Neuron (in vitro differentiated cells): ENCODE measurements around the gene SULF2.
"Not testable (repeated sequence)": the region's sequence is repeated elsewhere in the genome, so short reads cannot be mapped to it uniquely, and the experiment has no call there.

Experiments
- H2AFZ ChIP-seq: one replicate; pipeline ENCODE4 v1.6.1; 2013; ENCODE audit warnings: low read depth, mild to moderate bottlenecking, inconsistent platforms, low read length, moderate library complexity
- H3K27me3 ChIP-seq: one replicate; pipeline ENCODE4 v1.6.1; 2013; ENCODE audit warnings: low read length; ENCODE audit not compliant: insufficient read depth
- H3K36me3 ChIP-seq: one replicate; pipeline ENCODE4 v1.6.1; 2013; ENCODE audit warnings: low read length; ENCODE audit not compliant: insufficient read depth
- H3K4me1 ChIP-seq: one replicate; pipeline ENCODE4 v1.6.1; 2013; ENCODE audit warnings: low read length; ENCODE audit not compliant: insufficient read depth
- H3K4me3 ChIP-seq: 2 replicates; pipeline ENCODE4 v1.5.1; 2013; ENCODE audit warnings: mild to moderate bottlenecking, low read length, moderate library complexity
- H3K9me3 ChIP-seq: one replicate; pipeline ENCODE4 v1.6.1; 2013; ENCODE audit warnings: low read length

Gene SULF2

GRCh38 chr20:47785311-47785853 lies at the start of gene SULF2:
Gene SULF2 (minus strand): TSS chr20:47785481. CDS start chr20:47757363, 28,118 bp downstream.
- H2AFZ ChIP-seq = peak within 1 kb of the TSS; percentile 66
- no peaks in the 10 kb centered on the region for H3K36me3 ChIP-seq
- peaks cover 37% of the 10 kb centered on the region for H3K4me1 ChIP-seq
- H3K9me3 ChIP-seq = no peaks in the 10 kb centered on the region
- peak within 1 kb of the TSS; percentile 75 for H3K4me3 ChIP-seq
- no peaks in the 10 kb centered on the region for H3K27me3 ChIP-seq

GRCh38 chr20:47831675-47832074 lies 46.4 kb upstream of the SULF2 start:
- not testable (repeated sequence) for H3K27me3 ChIP-seq, H2AFZ ChIP-seq, H3K4me1 ChIP-seq, H3K36me3 ChIP-seq, H3K9me3 ChIP-seq, H3K4me3 ChIP-seq

DNA sequence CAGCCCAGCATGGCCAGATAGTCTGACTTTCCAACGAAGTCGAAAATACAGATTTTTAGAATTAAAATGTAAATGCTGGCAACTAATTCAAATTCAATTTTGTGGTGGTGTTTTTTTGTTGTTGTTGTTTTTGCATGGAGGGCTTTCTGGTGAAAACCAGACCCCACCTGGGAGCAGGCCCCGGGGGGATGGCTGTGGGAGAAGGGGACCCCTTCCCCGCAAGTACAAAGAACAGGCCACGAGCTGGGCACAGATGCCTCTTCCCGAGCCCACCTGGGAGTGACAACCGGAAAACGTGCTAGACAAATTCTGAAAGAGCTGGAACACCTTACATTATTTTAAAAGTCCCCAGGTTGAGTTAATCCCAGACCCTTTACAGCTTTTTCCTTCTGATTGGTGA lies 41.4 kb upstream of the SULF2 start:
- not testable (repeated sequence) for H3K4me1 ChIP-seq, H3K4me3 ChIP-seq, H3K36me3 ChIP-seq, H3K27me3 ChIP-seq, H2AFZ ChIP-seq, H3K9me3 ChIP-seq

- not testable (repeated sequence) for H3K27me3 ChIP-seq, H2AFZ ChIP-seq, H3K9me3 ChIP-seq, H3K4me3 ChIP-seq, H3K4me1 ChIP-seq, H3K36me3 ChIP-seq
Measured at GRCh38 chr20:47826006-47826405, 40.7 kb upstream of the SULF2 start.

DNA sequence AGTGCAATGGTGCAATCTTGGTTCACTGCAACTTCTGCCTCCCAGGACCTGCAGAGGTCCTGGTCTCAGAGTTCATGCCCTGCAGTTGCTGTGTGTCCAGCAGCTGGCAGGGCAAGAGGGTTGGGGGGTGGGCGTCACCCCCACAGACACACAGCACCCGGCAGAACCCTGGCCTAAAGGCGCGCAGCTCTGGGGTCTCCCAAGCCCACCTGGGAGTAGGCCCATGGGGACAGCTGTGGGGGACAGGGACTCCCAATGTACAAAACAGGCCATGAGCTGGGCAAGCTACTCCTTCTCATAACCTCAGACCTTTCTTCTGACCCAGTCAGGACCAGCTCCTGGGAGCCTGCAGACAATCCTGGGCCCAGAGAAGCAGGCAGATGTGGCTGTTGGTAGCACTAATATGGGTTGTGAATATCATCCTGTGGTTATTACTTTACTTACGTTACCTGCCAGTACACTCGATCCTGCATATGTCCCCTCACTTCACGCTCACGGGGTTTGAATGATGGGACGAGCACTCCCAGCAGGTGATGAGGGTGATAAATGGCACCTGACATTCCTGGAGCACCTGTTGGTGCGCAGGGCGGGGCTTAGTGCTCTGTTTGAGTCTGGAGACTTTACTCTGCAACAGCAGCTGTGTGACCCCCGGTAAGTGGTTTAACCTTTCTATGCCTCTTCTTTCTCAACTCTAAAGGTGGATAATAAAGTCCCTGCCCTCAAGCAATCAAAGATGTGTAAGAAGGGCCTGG lies 39.9 kb upstream of the SULF2 start:
- Histone ChIP-seq H3K27me3 (peaks cover 5% of the 10 kb centered on the region), H3K4me1 (no peaks in the 10 kb centered on the region), H3K4me3 (no peak overlapping the region), H3K36me3 (no peaks in the 10 kb centered on the region), H2AFZ (no peak overlapping the region), H3K9me3 (no peaks in the 10 kb centered on the region)

DNA sequence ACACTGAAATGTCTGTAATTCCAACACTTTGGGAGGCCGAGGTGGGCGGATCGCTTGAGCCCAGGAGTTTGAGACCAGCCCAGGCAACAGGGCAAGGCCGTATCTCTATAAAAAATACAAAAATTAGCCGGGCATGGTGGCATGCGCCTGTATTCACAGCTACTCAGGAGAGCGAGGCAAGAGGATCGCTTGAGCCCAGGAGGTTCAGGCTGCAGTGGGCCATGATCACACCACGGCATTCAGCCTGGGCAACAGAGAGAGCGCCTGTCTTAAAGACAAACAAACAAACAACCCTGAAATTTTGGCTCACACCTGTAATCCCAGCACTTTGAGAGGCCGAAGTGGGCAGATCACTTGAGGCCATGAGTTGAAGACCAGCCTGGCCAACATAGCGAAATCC lies 38.7 kb upstream of the SULF2 start:
- H3K4me3 ChIP-seq, H3K36me3 ChIP-seq, H3K4me1 ChIP-seq, H3K27me3 ChIP-seq, H2AFZ ChIP-seq, H3K9me3 ChIP-seq: not testable (repeated sequence)

DNA sequence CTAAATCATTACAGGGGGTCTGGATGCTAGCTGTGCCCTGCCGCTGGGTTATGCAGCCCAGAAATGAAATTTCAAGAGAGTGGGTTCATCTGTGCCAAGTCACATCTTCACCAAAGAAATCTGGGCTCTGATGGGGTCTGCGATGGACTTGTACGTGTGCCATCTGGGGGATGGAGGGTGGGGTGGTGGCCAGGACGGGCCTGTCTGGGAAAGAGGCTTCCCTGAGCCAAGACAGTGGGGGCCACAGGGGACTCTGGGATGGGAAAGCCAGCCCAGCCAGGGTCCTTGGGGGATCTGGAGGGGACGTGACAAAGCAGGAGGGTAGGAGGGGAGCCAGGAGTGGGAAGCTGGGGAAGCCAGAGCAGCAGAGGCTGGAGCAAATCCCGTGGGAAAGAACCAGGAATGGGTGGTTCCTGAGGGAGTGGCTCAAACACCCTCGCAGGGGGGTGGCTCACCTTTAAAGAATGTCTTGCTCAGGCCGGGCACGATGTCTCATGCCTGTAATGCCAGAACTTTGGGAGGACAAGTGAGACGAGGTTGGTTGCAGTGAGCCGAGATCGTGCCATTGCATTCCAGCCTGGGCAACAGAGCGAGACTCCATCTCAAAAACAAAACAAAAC lies 36.3 kb upstream of the SULF2 start:
- no peak overlapping the region for H2AFZ ChIP-seq
- H3K27me3 ChIP-seq = peaks cover 16% of the 10 kb centered on the region
- H3K36me3 ChIP-seq = no peaks in the 10 kb centered on the region
- H3K4me1 ChIP-seq = no peaks in the 10 kb centered on the region
- no peaks in the 10 kb centered on the region for H3K9me3 ChIP-seq
- H3K4me3 ChIP-seq = no peak overlapping the region

- H3K9me3 ChIP-seq = no peaks in the 10 kb centered on the region
- H2AFZ ChIP-seq = no peak overlapping the region
- H3K27me3 ChIP-seq = peaks cover 16% of the 10 kb centered on the region
- H3K4me3 ChIP-seq = no peak overlapping the region
- no peaks in the 10 kb centered on the region for H3K4me1 ChIP-seq
- no peaks in the 10 kb centered on the region for H3K36me3 ChIP-seq
Measured at GRCh38 chr20:47818996-47819609, 33.8 kb upstream of the SULF2 start.

DNA sequence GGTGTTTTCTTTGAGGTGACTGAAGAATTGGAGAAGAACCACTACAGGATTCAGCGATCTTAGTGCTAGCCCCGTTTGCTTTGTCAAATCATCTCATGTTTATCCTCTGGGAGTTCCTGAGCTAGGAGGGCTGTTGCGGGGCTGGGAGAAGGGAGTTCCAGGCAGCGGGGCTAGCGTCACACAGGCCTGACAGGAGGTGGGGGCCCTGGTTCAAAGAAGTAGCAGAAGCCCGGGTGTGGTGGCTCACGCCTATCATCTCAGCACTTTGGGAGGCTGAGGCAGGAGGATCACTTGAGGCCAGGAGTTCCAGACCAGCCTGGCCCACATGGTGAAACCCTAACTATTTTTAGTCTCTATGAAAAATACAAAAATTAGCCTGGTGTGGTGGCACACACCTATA lies 33.2 kb upstream of the SULF2 start:
- H3K4me1 ChIP-seq = no peaks in the 10 kb centered on the region
- H3K27me3 ChIP-seq = peaks cover 13% of the 10 kb centered on the region
- no peak overlapping the region for H2AFZ ChIP-seq
- H3K36me3 ChIP-seq = no peaks in the 10 kb centered on the region
- no peak overlapping the region for H3K4me3 ChIP-seq
- no peaks in the 10 kb centered on the region for H3K9me3 ChIP-seq

DNA sequence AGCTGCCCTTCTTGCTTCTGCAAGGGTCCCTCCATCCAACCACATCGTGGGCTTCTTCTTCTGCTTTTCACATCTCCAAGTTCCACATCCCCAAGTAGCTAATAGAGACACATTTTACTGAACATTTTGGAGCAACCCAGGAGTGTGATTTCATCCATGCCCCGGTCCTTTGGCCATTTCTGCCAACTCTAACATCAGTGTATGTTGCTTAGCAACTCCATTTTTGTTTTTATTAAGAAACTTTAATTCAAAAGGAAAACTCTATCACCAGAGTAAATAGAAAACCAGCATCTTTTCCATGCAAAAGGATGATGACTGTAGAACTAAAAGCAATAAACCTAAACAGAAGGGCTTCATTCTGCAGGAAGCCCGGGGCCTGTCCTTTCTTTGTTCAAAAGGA lies 32.7 kb upstream of the SULF2 start:
- Histone ChIP-seq H3K36me3 (no peaks in the 10 kb centered on the region), H2AFZ (no peak overlapping the region), H3K27me3 (peaks cover 12% of the 10 kb centered on the region), H3K4me1 (no peaks in the 10 kb centered on the region), H3K9me3 (no peaks in the 10 kb centered on the region), H3K4me3 (no peak overlapping the region)

DNA sequence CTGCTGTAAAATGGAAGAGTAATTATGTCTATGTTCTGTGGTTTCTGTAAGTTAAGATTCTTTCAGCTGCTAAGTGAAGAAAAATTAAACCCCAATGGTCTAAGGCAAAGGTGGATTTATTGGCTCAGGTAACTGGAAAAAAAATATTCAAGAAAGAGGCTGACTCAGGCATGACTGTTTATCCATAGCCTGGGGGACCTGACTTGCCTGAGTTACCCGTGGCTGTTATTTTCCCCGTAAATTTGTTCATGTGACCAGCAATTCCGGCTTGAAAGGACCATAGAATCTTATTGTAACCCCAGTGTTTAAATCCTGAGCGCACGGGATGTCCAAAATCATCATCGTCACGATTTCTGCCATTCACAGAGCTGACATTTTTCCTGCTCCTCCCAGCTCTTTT lies 32.3 kb upstream of the SULF2 start:
- no peak overlapping the region for H3K4me3 ChIP-seq
- H3K27me3 ChIP-seq = peaks cover 12% of the 10 kb centered on the region
- no peaks in the 10 kb centered on the region for H3K4me1 ChIP-seq
- no peaks in the 10 kb centered on the region for H3K36me3 ChIP-seq
- no peak overlapping the region for H2AFZ ChIP-seq
- H3K9me3 ChIP-seq = no peaks in the 10 kb centered on the region

DNA sequence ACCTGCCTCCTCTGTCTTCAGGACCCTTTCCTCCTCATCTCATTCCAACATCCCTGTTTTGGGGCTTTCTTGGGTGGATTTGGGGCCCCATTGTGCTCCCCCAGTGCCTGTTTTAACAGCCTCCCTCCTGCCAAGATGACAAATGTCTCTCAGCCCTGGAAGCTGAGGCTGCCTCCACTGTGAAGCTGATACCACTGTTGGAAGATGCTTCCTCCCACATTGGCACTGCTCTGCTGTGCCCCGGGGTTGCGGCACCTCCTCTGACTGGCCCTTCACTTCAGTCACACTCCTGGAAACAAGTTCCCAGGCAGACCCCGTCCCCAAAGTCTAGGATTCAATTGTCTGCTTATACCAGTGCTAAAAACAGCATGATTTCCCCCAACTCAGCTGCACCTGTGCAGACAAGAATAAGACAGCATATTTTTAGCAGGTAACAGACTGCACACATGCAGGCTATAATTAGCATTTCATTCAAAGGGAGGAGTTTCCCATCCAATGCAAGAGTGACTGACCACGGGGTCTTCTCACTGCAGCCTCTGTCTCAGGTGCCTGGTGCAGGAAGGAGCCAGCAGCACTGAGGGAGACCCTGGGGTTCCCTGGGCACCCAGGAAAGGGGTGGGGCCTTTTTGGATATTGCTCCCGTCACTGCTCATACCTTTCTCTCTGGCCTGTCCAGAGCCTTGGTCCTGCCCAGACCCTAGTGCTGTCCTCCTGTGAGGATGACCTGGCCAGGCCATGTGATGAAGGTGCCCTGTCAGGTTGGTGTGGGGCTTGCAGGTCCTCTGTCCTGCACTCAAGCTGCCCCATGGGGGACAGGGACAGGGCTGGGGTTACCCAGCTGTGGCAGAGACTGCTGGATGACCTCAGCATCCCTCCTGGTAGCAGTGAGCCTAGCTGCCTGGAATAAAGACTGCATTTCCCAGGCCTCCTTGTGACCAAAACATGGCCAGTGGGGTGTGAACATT lies 31.5 kb upstream of the SULF2 start:
- no peaks in the 10 kb centered on the region for H3K9me3 ChIP-seq
- no peaks in the 10 kb centered on the region for H3K36me3 ChIP-seq
- no peak overlapping the region for H2AFZ ChIP-seq
- no peak overlapping the region for H3K4me3 ChIP-seq
- H3K27me3 ChIP-seq = peaks cover 11% of the 10 kb centered on the region
- no peaks in the 10 kb centered on the region for H3K4me1 ChIP-seq
